ENCODE results near the gene RMP24.

The RMP24 gene

GRCh38 chr18:35942133-35942532 lies 30.3 kb upstream of the RMP24 start:
- TF ChIP-seq TOX (CRISPR knock-in tag; IDR thresholded peaks at IDR 0.05; ENCODE audit: borderline replicate concordance) (no peak), PPARA (CRISPR knock-in tag; IDR thresholded peaks at IDR 0.05; ENCODE audit: borderline replicate concordance) (no peak), ZNF70 (CRISPR knock-in tag; IDR thresholded peaks at IDR 0.05) (no peak), ZNF565 (CRISPR knock-in tag; conservative IDR thresholded peaks at IDR 0.05; ENCODE audit: low read depth) (no peak), OSR1 (CRISPR knock-in tag; IDR thresholded peaks at IDR 0.05) (no peak), GLIS3 (CRISPR knock-in tag; IDR thresholded peaks at IDR 0.05) (no peak), ZFP3 (CRISPR knock-in tag; IDR thresholded peaks at IDR 0.05) (no peak), BACH2 (CRISPR knock-in tag; IDR thresholded peaks at IDR 0.05; ENCODE audit: borderline replicate concordance) (no peak), ISL1 (CRISPR knock-in tag; IDR thresholded peaks at IDR 0.05) (no peak), ARNTL (CRISPR knock-in tag; IDR thresholded peaks at IDR 0.05; ENCODE audit: borderline replicate concordance, low read depth) (no peak), SNAI2 (CRISPR knock-in tag; IDR thresholded peaks at IDR 0.05) (no peak), ESRRG (CRISPR knock-in tag; IDR thresholded peaks at IDR 0.05) (no peak), ZNF8 (CRISPR knock-in tag; IDR thresholded peaks at IDR 0.05) (no peak), PATZ1 (CRISPR knock-in tag; IDR thresholded peaks at IDR 0.05; ENCODE audit: borderline replicate concordance) (no peak), CSRNP3 (CRISPR knock-in tag; IDR thresholded peaks at IDR 0.05) (no peak), TCF4 (CRISPR knock-in tag; IDR thresholded peaks at IDR 0.05; ENCODE audit: borderline replicate concordance) (no peak)
- TF ChIP-seq, protein P1, sequence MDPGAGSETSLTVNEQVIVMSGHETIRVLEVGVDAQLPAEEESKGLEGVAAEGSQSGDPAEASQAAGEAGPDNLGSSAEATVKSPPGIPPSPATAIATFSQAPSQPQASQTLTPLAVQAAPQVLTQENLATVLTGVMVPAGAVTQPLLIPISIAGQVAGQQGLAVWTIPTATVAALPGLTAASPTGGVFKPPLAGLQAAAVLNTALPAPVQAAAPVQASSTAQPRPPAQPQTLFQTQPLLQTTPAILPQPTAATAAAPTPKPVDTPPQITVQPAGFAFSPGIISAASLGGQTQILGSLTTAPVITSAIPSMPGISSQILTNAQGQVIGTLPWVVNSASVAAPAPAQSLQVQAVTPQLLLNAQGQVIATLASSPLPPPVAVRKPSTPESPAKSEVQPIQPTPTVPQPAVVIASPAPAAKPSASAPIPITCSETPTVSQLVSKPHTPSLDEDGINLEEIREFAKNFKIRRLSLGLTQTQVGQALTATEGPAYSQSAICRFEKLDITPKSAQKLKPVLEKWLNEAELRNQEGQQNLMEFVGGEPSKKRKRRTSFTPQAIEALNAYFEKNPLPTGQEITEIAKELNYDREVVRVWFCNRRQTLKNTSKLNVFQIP (CRISPR knock-in tag; IDR thresholded peaks at IDR 0.05; ENCODE audit: borderline replicate concordance, low read depth): no peak
- no peak for ATAC-seq

DNA sequence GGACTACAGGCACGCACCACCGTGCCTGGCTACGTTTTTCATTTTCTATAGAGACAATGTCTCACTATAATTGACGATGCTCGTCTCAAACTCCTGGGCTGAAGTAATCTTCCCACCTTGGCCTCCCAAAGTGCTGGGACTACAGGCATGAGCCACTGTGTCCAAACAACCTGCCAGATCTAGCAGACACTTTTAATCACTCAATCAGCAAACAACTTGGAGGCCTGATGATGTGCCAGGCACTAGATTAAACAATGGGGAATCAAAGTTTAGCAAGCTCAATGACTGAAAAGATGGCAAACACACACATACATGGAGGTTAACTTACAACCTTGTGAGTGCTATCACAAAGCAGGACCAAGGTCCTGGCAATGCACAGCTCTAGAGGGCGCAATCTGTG lies 29.8 kb upstream of the RMP24 start:
- no peak for ATAC-seq
- TF ChIP-seq ZNF565 (CRISPR knock-in tag; conservative IDR thresholded peaks at IDR 0.05; ENCODE audit: low read depth): no peak
- TF ChIP-seq OSR1 (CRISPR knock-in tag; IDR thresholded peaks at IDR 0.05): no peak
- TF ChIP-seq, protein P1 (CRISPR knock-in tag; IDR thresholded peaks at IDR 0.05; ENCODE audit: borderline replicate concordance, low read depth): no peak
- no peak for TF ChIP-seq CSRNP3 (CRISPR knock-in tag; IDR thresholded peaks at IDR 0.05)
- TF ChIP-seq ZFP3 (CRISPR knock-in tag; IDR thresholded peaks at IDR 0.05): no peak
- TF ChIP-seq, protein P2, sequence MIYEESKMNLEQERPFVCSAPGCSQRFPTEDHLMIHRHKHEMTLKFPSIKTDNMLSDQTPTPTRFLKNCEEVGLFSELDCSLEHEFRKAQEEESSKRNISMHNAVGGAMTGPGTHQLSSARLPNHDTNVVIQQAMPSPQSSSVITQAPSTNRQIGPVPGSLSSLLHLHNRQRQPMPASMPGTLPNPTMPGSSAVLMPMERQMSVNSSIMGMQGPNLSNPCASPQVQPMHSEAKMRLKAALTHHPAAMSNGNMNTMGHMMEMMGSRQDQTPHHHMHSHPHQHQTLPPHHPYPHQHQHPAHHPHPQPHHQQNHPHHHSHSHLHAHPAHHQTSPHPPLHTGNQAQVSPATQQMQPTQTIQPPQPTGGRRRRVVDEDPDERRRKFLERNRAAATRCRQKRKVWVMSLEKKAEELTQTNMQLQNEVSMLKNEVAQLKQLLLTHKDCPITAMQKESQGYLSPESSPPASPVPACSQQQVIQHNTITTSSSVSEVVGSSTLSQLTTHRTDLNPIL (CRISPR knock-in tag; IDR thresholded peaks at IDR 0.05; ENCODE audit: low read depth): no peak

DNA sequence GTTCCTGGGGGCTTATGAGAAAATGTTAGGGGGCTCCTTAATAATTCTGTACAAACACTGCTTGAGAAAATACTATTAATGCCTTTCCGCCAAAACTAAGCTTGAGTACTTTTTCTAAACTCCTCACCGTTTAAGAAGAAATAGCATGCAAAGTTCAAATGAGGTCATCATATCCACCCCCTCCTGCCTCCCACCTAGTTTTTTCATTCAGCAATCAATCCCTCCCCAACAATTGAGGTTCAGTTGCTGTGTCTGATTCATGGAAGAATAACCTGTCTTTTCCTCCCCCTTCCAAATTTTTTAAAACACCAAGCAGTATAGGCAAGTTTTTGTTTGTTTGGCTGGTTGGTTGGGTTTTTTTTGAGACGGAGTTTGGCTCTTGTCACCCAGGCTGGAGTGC lies 24.4 kb upstream of the RMP24 start:
- TF ChIP-seq TOX (CRISPR knock-in tag; IDR thresholded peaks at IDR 0.05; ENCODE audit: borderline replicate concordance) (no peak), ISL1 (CRISPR knock-in tag; IDR thresholded peaks at IDR 0.05) (no peak), PPARA (CRISPR knock-in tag; IDR thresholded peaks at IDR 0.05; ENCODE audit: borderline replicate concordance) (no peak), OSR1 (CRISPR knock-in tag; IDR thresholded peaks at IDR 0.05) (no peak), ZC3H10 (CRISPR knock-in tag; IDR thresholded peaks at IDR 0.05) (no peak), ZNF565 (CRISPR knock-in tag; conservative IDR thresholded peaks at IDR 0.05; ENCODE audit: low read depth) (no peak), PATZ1 (CRISPR knock-in tag; IDR thresholded peaks at IDR 0.05; ENCODE audit: borderline replicate concordance) (no peak), ZNF8 (CRISPR knock-in tag; IDR thresholded peaks at IDR 0.05) (no peak), TCF4 (CRISPR knock-in tag; IDR thresholded peaks at IDR 0.05; ENCODE audit: borderline replicate concordance) (no peak), TSHZ2 (CRISPR knock-in tag; IDR thresholded peaks at IDR 0.05) (no peak), CSDC2 (CRISPR knock-in tag; IDR thresholded peaks at IDR 0.05) (no peak), RARB (CRISPR knock-in tag; IDR thresholded peaks at IDR 0.05) (no peak), SNAI2 (CRISPR knock-in tag; IDR thresholded peaks at IDR 0.05) (no peak), GLIS3 (CRISPR knock-in tag; IDR thresholded peaks at IDR 0.05) (no peak)
- no peak for ATAC-seq
